Measurements from ENCODE around the gene PVALEF.

The PVALEF gene

DNA sequence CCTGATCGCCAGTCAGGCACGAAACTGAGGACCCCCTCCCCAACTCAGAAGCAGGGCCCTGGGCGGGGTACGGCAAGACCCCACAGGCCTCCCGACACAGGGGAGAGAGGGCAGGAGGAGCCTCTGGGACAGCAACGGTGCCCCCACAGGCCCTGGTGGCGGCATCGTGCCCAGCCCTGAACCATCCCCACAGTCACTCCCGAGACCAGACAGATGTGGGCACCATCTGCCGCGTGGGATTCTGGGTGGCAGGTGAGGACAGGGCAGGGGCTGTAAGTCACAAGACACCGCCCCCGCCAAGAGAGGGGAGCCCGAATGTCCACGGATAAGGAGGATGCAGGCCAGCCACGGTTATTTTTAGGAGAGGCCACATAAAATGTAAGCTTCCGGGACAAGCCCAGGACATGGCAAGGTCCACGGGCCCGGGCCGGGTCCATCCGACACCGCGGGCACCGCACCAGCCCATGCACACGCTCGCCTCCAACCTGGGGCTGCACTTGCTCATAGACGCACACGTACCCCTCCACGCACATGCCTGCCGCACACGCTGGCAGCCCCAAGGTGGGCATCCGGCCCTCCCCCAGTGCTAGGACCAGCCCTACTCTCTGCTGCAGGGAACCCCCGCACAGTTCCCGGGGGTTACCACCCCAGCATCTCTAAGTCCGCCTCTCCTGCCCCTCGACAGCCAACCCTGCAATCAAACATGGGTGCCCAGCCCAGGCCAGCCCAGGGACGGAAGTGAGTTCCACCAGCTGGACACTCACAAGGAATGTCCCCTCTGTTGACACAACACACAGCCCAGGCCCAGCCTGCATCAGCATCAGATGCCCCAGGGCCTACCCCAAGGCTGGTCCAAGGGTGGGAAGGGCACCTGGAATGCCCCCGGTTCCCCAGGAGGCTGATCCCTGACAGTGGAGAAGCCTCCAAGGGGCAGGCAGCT, 8.2 kb upstream of the PVALEF start:
- no peak overlapping the region for H3K4me3 ChIP-seq (ENCODE audit: low read depth, low read length)
- TF ChIP-seq, protein P1, sequence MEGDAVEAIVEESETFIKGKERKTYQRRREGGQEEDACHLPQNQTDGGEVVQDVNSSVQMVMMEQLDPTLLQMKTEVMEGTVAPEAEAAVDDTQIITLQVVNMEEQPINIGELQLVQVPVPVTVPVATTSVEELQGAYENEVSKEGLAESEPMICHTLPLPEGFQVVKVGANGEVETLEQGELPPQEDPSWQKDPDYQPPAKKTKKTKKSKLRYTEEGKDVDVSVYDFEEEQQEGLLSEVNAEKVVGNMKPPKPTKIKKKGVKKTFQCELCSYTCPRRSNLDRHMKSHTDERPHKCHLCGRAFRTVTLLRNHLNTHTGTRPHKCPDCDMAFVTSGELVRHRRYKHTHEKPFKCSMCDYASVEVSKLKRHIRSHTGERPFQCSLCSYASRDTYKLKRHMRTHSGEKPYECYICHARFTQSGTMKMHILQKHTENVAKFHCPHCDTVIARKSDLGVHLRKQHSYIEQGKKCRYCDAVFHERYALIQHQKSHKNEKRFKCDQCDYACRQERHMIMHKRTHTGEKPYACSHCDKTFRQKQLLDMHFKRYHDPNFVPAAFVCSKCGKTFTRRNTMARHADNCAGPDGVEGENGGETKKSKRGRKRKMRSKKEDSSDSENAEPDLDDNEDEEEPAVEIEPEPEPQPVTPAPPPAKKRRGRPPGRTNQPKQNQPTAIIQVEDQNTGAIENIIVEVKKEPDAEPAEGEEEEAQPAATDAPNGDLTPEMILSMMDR (IDR thresholded peaks at IDR 0.05; ENCODE audit: low read depth, low read length): no peak

- no peak overlapping the region for H3K4me3 ChIP-seq (ENCODE audit: low read depth, low read length)
- TF ChIP-seq, protein P1 (IDR thresholded peaks at IDR 0.05; ENCODE audit: low read depth, low read length): no peak
Observed at GRCh38 chr17:81157848-81158687, 7.2 kb upstream of the PVALEF start.

- no peak overlapping the region for H3K4me3 ChIP-seq (ENCODE audit: low read depth, low read length)
- TF ChIP-seq, protein P1 (IDR thresholded peaks at IDR 0.05; ENCODE audit: low read depth, low read length): no peak
Observed at GRCh38 chr17:81158688-81159590, 6.4 kb upstream of the PVALEF start.

- TF ChIP-seq, protein P1 (IDR thresholded peaks at IDR 0.05; ENCODE audit: low read depth, low read length): no peak
- no peak overlapping the region for H3K4me3 ChIP-seq (ENCODE audit: low read depth, low read length)
Observed at GRCh38 chr17:81159611-81160265, 5.6 kb upstream of the PVALEF start.

GRCh38 chr17:81160306-81160705, 5.0 kb upstream of the PVALEF start:
- TF ChIP-seq, protein P1 (IDR thresholded peaks at IDR 0.05; ENCODE audit: low read depth, low read length): no peak
- no peak overlapping the region for H3K4me3 ChIP-seq (ENCODE audit: low read depth, low read length)

DNA sequence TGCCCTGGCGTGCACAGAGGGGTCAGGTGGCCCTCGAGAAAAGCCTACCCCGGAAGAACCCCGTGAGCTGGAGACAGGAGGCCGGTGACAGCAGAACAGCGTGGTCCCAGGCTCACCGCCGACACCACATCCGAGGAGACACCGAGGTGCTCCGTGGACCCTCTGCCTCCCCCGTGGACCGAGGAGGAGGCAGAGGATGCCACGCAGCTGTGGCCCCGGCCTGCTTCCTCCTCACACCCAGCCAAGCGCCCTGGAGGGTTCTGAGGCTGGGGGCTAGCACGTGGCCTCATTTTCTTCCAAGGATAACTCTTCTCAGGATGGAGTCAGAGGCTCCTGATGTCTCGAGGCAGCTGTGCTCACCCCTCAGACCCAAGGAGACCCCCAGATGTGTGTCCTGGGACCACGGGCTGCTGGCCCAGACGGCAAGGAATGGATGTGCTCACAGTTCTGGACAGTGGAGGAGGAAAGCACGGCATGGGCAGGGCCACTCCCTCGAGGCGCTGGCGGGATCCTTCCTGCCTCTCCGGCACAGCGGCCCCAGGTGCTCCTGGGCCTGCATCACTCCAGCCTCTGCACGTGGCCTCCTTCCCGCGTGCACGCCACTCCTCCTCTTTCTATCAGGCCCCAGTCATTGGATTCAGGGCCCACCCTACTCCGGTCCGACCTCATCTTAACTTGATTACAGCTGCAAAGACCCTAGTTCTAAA, 4.4 kb upstream of the PVALEF start:
- no peak overlapping the region for H3K4me3 ChIP-seq (ENCODE audit: low read depth, low read length)
- TF ChIP-seq, protein P1 (IDR thresholded peaks at IDR 0.05; ENCODE audit: low read depth, low read length): no peak

All from WI38 (cell line).